HG03520 (cell line): ENCODE measurements around the gene GDI2.
"Not testable (repeated sequence)": the region's sequence is repeated elsewhere in the genome, so short reads cannot be mapped to it uniquely, and the experiment has no call there.

Experiments used
- ATAC-seq: cut with Tn5 transposase; IDR thresholded peaks from one replicate; pipeline ENCODE4 v1.9.1; 2021; ENCODE audit warnings: mild to moderate bottlenecking, moderate library complexity; ENCODE audit not compliant: unreplicated experiment

Gene GDI2

GRCh38 chr10:5813341-5814109, at the start of gene GDI2:
TSS of gene GDI2 (minus strand) at chr10:5813434. CDS start at chr10:5813258, 176 bp downstream.
- peak; percentile 71 for ATAC-seq

- peak; percentile 96 for ATAC-seq
Measured at GRCh38 chr10:5862360-5862961, 49.2 kb upstream of the GDI2 start.

- no peak for ATAC-seq
Measured at GRCh38 chr10:5860066-5860465, 46.8 kb upstream of the GDI2 start.

DNA sequence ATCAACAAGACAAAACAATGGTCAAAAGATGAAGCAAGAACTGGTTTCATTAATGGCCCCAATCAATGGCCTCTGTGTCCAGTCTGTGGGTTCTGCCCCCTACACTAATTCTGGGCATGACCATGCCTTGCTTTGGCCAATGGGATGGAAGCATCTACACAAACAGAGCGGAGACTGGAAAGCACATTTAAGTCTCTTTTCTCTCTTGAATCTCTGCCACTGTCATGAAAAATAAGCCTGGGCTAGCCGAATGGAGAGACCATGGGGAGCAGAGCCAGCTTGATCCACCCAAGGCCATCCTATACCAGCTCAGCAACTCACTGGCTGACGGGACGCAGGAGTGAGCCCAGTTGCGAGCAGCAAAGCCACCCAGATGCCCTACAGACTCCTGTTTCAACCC, 45.6 kb upstream of the GDI2 start:
- no peak for ATAC-seq

DNA sequence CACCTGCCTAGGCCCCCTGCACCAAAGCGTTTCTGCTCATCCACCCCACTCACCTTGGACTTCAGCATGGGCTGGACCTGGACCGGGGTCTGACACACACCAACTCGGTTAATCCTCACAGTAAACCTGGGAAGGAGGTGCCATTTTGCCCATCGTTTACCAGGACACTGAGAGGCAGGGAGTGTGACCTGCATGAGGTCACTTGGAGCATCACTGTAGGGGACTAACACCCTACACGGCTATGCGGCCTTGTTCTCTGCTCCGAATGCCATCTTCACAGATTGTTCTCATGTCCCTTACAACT, 43.4 kb upstream of the GDI2 start:
- no peak for ATAC-seq

- ATAC-seq: no peak
Measured at GRCh38 chr10:5855979-5856700, 42.9 kb upstream of the GDI2 start.

DNA sequence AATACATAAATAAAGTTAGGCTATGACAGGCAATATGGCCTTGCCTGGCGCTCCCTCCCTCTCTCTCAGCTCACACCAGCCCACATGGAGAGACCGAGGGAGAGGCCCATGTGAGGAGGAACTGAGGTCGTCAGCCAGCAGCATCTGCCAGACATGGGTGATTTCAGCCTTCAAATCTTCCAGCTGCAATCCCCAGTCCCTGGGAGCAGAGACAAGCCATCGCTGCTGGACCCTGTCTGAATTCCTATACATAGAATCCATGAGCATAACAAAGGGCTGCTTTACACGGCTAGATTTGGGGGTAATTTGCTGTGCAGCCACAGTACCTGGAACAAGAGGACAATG, 40.9 kb upstream of the GDI2 start:
- ATAC-seq: no peak

DNA sequence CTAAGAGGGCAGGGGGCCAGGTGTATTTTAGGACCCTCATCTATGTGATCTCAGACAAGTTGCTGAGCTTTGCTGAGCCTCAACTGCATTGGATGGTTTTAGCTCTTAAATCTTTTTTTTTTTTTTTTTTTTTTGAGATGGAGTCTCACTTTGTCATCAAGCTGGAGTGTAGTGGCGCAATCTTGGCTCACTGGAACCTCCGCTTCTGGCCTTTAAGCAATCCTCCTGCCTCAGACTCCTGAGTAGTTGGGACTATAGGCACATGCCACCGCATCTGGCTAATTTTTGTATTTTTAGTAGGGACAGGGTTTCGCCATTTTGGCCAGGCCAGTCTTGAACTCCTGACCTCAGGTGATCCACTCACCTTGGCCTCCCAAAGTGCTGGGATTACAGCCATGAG, 33.4 kb upstream of the GDI2 start:
- ATAC-seq: not testable (repeated sequence)

- ATAC-seq: no peak
Measured at GRCh38 chr10:5844345-5845055, 31.3 kb upstream of the GDI2 start.

GRCh38 chr10:5843686-5844344, 30.6 kb upstream of the GDI2 start:
- no peak for ATAC-seq

- ATAC-seq: no peak
Measured at GRCh38 chr10:5841965-5842364, 28.7 kb upstream of the GDI2 start.

DNA sequence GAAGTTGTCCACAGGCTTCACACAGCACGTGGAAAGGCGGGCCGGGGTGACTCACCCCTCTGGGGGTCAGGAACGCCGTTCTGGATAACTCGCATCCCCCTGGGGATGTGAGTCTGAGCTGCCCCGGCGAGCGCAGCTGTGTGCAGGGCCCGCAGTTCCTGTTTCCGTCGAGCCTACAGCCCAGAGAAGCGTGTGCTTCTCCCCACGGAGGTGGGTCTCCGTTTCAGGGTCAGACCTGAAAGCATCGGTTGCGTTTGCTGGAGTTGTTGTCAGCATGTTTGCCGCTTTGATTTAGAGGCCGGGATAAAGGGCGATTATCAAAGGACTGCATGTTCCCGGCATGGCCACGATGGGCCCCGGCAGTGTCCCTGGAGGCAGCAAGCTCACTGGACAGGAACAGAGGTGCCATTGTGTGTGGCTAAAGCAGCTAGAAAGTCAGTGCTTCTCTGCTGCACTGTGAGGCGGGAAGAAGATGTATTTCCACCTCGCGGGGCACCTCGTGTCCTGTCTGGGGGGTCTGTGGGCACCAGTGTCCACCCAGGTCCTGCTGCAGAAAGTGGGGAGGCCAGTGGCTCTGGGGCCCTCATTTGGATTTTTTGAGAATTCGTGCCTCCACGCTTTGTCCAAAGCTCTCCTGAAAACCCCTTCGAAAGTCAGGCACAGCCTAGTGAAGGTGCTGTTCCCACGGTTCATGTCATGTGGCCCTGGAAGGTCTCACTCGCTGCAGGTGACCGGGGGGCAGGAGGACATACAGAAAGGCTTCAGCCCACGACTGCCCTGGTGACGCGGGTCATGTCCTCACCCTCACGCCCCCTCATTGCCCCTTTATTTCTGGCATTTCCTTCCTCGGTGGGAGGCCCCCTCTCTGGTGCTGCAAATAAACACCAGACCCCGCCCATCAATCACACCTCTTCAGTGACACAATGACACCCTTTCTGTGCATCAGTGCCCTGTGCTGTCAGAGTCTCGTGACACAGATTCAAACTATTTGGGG, 27.4 kb upstream of the GDI2 start:
- peak; percentile 66 for ATAC-seq

GRCh38 chr10:5836181-5836580, 22.9 kb upstream of the GDI2 start:
- ATAC-seq: not testable (repeated sequence)

- no peak for ATAC-seq
Measured at GRCh38 chr10:5835446-5836095, 22.3 kb upstream of the GDI2 start.

- ATAC-seq: no peak
Measured at GRCh38 chr10:5833814-5834213, 20.6 kb upstream of the GDI2 start.

GRCh38 chr10:5832946-5833345, 19.7 kb upstream of the GDI2 start:
- ATAC-seq: no peak

DNA sequence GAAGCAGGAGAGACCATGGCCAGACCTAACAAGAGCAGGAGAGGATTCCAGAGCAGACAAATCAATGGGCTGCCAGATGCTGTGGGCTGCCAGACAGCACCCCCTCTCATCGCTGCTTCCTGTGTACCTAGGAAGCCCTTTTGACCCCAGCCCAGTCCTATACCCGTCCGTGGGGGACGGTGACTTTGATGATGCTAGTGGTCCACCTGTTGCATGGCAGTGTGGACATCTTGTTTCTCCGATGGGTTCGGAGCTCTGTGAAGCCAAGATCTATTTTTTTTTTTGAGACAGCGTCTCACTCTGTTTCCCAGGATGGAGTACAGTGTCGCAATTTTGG, 18.2 kb upstream of the GDI2 start:
- ATAC-seq: no peak

DNA sequence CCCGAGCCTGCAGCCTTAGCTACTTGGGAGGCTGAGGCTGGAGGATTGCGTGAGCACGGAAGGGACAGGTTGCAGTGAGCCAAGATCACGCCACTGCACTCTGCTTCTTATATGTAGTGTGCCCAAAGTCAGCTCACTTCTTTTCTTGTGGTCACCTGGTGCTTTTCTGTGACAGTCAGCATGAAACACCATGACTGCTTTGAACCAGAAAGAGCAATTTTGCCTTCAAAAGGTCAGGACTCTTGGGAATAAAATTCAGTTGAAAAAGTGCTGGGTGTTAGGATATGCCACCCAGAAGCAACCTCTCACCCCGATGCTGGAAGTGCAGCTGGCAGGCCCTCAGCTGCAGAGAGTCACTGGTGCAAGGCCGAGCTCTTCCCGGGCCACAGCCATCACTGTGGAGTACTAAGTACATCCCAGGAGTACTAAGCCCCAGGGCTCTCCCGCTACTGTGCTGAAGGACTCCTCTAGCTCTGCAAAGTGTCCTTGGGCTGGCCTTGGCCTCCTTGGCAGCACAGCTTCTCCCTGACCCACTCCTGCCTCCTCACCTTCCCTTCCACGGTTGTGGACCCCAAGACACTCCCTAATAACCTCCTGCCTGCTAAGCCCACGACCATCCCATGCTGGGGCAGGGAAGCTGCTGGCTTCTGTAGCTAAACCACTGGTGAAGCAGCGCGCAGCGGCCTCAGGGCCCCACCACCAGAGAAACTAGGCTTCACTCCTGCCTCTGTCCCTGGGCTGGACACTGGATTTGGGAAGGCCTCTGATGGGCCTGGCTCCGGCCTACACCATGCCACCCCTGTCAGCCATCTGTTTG, 17.6 kb upstream of the GDI2 start:
- no peak for ATAC-seq

DNA sequence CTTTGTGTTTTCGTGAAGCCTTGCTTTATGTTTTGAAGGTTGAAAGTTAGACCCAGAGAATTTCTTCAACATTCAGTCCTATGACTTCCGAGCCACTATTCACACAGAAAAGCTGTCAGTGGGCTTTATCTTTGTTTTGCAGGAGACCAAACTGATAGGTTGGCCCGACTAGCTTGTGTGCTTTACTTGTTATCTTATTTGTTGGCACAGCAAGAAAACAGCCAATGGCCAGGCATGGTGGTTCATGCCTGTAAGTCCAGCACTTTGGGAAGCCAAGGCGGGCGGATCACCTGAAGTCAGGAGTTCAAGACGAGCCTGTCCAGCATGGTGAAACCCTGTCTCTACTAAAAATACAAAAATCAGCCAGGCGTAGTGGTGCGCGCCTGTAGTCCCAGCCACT, 16.0 kb upstream of the GDI2 start:
- no peak for ATAC-seq
